GM06990 (cell line): ENCODE data around the gene SUN2.

ENCODE experiments used
- DNase-seq: peaks from one replicate; pipeline ENCODE4 v3.0.0-alpha.2; 2011; ENCODE audit not compliant: insufficient read length; ENCODE audit errors: extremely low read depth
- H3K27me3 ChIP-seq: replicated peaks from 2 replicates; pipeline ENCODE4 v1.6.0; 2011; ENCODE audit warnings: low read length; ENCODE audit not compliant: control insufficient read depth, insufficient read depth
- H3K36me3 ChIP-seq: 2 replicates; pipeline ENCODE4 v1.5.1; 2011; ENCODE audit warnings: low read length; ENCODE audit not compliant: control insufficient read depth, insufficient read depth
- H3K4me3 ChIP-seq: replicated peaks from 2 replicates; pipeline ENCODE4 v1.5.1; 2011; ENCODE audit warnings: low read depth, mild to moderate bottlenecking, control low read depth, low read length
- CTCF ChIP-seq: IDR thresholded peaks from 2 replicates; pipeline ENCODE4 v1.5.1; 2011; ENCODE audit warnings: low read length, control low read depth, mild to moderate bottlenecking, inconsistent platforms; ENCODE audit not compliant: insufficient read depth, poor library complexity, severe bottlenecking

The SUN2 gene

GRCh38 chr22:38776086-38776485 is 20.3 kb upstream of the SUN2 start:
- no peak for TF ChIP-seq CTCF
- no peak overlapping the region for H3K4me3 ChIP-seq
- no peaks in the 10 kb centered on the region for H3K27me3 ChIP-seq
- no peaks in the 10 kb centered on the region for H3K36me3 ChIP-seq
- no peak for DNase-seq

- H3K27me3 ChIP-seq: no peaks in the 10 kb centered on the region
- no peaks in the 10 kb centered on the region for H3K36me3 ChIP-seq
- H3K4me3 ChIP-seq: no peak overlapping the region
- no peak for TF ChIP-seq CTCF
- no peak for DNase-seq
Measured at GRCh38 chr22:38775656-38776055, 19.9 kb upstream of the SUN2 start.

- Histone ChIP-seq H3K36me3 (no peaks in the 10 kb centered on the region), H3K4me3 (no peak overlapping the region), H3K27me3 (no peaks in the 10 kb centered on the region)
- DNase-seq: no peak
- no peak for TF ChIP-seq CTCF
Measured at GRCh38 chr22:38774496-38775166, 18.8 kb upstream of the SUN2 start.

- Histone ChIP-seq H3K27me3 (no peaks in the 10 kb centered on the region), H3K36me3 (no peaks in the 10 kb centered on the region), H3K4me3 (no peak overlapping the region)
- TF ChIP-seq CTCF: no peak
- DNase-seq: no peak
Measured at GRCh38 chr22:38773363-38773946, 17.7 kb upstream of the SUN2 start.

- no peaks in the 10 kb centered on the region for H3K27me3 ChIP-seq
- no peak overlapping the region for H3K4me3 ChIP-seq
- H3K36me3 ChIP-seq: no peaks in the 10 kb centered on the region
- DNase-seq: no peak
- no peak for TF ChIP-seq CTCF
Measured at GRCh38 chr22:38772623-38772873, 16.8 kb upstream of the SUN2 start.
